RPMI7951 (cell line): Measurements from ENCODE around the gene VSTM4. TPM values are rescaled to one million over a fixed set of nuclear protein-coding genes. Genes with fewer than 3 reads are reported as not detected.
A peak's percentile ranks its signal among the peaks of the same experiment; 100 is the strongest.

Experiments
- DNase-seq: peaks from one replicate; pipeline ENCODE4 v3.0.0-alpha.2; 2012; ENCODE audit warnings: low read depth
- total RNA-seq: library from RNA; depleted of rRNA; stranded (reverse); fragments of >200 nt; shearing (Covaris generic); gene quantifications from 2 replicates; pipeline ENCODE4 v1.2.3, GENCODE V29; 2014

VSTM4 gene
- total RNA-seq, 1 experiment from 2014 or later = 0.12 TPM

DNA sequence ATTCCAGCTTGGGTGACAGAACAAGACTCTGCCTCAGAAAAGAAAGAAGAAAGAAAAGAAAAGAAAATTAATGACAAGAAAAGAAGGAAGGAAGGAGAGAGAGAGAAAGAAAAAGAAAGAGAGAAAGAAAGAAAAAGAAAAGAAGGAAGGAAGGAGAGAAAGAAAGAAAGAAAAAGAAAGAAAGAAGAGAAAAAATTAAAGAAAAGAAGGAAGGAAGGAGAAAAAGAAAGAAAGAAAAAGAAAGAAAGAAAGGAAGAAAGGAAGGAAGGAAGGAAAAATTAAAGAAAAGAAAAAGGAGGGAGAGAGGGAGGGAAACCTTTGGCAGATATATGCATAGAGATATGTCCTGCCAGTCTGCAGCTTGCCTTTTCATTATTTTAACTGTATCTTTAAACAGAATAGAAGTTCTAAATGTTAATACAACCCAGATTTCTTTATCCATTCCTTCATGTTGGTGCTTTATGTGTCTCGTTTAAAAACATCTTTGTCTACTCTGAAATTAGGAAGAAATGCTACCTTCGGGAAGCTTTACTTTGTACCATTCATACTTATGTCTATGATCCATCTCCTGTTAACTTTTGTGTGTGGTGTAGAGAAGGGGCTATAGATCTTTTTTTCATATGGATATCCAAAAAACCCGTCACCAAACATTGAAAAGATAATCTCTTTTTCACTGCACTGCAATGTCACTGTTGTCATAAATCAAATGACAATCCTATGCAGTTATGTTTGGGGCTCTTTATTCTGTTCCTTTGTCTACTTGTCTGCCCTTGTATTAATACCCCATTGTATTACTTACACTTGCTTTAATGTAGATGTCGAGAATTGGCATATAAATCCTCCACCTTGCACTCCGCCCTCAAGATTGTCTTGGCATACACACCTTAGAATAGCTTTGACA, 70.8 kb downstream of the VSTM4 start:
- DNase-seq = no peak

DNA sequence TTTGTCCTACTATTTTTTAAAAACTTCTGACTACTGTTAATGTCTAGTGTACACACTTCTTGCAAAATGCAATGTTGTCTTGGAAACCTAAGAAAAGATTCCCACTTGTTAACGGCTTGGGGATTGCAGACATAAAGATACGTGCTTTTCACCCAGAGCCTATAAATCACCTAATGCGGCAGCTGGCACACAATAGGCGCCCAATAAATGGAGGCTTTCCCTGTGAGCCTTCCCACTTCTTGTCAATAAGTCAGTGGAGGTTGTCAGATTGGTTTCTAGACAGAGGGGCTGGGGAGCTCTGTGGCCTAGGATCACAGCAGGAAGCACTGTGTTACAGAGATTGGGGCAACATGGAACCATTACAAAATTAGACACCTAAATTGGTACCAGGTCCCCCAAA, 74.7 kb downstream of the VSTM4 start:
- no peak for DNase-seq

DNA sequence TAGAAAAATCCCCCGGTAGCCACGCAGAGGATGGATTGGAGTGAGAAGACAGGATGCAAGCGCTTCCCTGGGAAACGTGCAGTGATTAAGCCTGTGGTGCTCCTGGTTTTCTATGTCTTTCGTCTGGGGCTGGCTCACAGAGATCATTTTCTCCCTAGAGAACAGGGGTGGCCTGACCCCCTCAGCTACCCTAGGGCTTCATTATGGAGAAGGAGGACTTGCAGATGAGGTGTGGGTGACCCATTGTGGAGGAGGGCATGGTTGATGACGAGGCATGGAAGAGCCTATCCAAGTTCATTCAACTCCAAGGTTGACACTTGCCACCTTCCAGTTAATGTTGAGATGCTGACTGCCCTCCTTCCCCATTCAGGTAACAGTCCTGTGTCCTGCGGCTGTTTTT, 75.9 kb downstream of the VSTM4 start:
- DNase-seq = no peak

DNA sequence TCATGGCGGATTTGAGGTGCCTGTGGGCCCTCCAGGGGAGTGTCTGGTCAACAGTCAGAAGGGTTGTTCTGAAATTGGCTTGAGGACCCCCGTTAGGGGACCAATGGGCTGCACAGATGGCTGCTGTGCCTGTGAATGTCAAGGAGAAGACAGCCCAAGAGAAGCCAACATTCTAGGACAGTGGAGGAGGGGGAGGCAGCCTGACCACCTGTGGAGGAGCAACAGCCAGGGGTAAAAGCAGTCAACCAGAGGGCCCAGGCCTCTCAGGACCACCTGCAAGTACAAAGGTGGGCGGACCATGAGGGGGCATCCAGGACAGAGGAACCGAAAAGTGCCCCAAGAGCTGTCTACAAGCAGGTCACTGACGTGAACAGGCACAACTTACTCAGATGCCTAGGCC, 76.6 kb downstream of the VSTM4 start:
- no peak for DNase-seq

DNA sequence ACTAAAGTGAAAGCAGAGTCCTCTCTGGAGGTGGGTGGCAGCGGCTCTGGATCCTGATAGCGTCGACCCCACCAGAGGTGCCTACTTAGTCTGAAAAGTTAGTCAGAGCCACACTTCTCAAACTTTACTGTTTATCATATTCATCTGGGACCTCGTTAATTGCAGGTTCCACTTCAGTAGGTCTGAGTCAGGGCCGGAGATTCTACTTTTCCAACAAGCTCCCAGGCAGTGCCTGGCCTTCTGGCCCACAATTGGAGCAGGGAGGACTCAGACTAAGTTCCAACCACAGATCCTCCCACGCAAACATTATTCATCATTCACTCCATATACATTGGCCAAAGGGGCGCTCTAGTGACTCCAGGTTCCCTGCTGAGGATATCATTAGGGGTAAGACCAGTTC, 78.1 kb downstream of the VSTM4 start:
- peak; percentile 74 for DNase-seq

DNA sequence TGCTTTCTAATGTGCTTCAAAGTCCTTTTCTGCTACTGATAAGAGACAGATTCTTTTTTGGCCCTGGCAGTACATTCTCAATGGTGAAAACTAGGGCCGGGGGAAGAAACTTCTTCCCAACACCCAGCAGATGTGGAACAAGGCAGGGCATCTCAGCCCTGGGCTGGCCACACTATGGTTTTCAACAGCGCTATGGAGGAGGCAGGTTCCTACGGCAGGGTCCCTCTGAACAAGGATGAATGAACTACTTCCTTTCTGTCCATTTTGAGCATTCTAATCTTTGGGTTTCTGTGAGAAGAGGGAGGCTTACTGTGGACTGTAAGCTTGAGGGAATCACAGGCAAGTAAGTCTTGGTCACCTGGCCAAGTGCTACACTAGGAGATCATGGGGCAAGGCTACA, 78.7 kb downstream of the VSTM4 start:
- DNase-seq = no peak

DNA sequence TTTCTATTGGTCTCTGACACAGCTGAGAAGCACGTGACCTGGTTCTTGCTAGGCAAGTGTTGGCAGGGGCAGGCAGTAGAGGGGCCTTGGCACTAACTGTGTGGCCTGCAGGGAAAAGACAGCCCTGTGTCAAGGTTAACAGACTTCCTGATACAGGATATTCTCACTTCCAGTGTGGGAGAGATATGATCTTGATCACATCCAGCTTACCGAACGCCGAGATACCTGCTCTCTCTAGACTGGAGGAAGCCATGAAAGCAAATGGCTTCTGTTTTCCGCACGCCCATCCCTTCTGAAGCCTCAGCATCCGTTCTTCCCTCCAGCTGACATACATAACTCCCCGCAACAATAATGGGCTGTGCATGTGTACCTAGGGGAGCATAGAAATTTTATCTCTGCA, 79.4 kb downstream of the VSTM4 start:
- DNase-seq = no peak

DNA sequence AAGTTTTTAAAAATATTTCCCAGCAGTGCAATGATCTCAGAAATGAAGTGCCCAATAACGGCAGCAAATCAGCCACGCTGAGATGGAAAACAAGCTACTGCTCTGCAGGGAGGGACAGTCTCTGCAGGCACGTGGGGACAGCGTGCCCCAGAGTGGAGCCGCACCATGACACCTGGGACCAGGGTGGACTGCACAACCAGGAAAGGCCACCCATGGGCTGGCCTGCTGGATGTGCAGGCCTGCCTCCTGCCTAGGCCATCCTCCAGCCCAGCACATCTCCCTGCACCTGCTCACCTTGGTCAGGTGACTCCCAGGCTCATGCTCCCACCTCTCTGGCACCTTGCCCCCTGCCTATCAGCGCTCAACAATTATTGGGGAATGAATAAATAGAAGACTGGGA, 80.4 kb downstream of the VSTM4 start:
- DNase-seq = no peak

DNA sequence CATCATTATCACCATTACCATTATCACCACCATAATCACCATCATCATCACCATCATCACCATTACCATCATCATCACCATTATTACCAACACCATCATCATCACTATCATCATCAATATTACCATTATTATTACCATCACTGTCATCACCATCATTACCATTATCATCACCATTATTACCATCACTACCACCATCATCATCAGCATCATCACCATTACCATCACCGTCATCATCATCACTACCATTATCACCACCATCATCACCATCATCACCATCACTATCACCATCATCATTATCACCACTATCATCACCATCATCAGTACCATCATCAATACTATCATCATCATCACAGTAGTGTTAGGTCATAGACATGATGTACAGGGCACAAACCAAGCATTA, 81.4 kb downstream of the VSTM4 start:
- DNase-seq = no peak

DNA sequence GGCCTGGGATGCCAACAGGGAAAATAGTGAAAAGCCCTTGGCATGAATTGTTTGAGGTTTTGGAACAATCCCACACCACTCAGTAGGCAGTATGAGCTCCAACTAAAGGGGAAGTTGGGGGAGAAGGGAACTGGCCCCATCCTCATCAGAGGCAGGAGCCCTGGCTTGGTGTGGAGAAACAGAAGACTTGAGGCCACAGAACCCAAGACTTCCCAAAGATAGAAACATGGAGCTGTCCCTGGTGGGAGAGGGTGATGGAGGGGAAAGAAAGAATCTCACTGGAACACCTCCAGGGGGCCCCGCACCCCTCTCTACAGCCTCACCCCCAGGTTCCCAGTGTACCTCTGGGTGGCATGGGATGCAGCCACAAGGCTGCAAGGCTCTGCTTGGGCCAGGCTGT, 85.7 kb downstream of the VSTM4 start:
- no peak for DNase-seq

DNA sequence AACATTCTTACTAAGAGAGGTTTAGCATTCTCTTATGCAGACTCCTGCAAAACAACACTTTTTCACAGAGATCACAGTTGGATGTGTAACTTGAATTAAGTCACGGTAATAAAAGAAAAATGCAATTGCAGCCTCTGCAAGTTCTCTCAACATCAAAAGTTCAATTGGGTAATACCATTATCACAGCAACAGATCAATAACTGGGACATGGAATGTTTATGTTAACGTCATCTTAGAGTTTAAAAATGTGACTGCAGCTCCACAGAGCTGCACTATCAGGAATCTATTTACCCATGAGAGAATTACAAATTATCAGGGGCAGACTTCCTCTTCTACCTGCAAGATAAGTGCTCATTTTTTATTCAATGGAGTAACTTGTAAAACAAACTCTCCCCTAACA, 86.7 kb downstream of the VSTM4 start:
- no peak for DNase-seq

DNA sequence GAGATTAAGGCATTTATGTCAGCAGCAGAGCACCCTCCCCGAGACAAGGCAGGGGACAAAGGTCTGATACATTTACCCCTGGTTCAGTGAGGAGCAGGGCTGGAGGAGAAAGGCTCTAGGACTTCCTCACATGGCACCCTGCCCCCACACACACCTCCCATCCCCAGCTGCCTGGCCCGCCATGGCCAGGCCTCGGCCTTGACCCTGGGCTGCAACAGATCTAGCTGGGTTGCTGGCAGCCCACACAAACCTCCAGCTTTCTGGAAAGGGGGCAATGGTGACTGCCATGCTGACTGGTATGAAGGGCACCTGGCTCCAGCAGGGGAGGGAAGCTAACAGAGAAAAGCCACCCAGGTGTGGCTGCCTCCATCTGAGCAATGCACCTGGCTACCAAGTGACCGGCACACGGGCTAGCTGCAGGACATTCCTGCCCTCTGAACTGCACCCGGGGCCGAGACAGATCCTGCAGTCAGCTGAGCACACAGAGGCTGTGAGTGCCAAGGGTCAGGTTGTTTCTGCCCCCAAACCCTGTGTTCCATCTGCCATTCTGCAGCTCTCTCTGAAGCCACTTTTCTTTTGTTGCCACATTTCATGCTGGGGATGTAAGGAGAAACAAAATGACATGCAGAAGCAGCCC, 89.9 kb downstream of the VSTM4 start:
- no peak for DNase-seq

DNA sequence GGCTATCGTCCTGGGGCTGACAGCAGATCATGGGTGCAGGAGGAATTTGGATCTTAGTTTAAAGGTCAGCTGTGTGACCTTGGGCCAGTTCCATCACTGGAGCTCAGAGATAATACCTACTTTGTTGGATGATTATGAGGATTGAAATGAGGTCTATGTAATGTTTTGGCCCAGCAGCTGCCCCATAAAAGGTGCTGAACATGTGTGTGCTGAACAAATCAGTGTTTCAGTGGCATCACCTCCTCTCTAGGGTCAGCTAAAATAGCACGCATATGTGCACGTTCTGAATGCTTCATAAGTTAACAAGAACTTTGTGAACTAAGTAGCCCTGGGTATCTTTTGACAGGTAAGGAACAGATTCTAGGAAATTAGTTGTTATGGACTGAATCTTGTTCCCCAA, 90.8 kb downstream of the VSTM4 start:
- no peak for DNase-seq

DNA sequence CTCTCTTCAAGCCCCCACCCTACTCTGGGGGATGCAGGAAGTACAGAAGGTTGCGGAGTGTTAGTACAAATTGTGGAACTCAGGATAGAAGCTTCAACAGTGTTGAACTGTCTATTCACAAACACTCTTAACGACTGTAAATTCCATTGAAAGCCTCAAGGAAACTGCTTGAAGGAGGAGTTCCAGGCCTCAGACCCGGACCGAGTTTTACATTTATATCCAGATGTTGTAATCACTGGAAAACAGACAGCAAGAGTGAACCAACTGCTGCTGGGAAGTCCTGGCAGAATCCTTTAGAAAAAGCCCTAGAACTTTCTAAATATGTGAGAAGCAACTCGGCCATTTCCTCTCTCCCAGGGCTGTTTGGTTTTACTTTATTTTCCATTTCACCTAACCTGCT, 91.6 kb downstream of the VSTM4 start:
- no peak for DNase-seq

DNA sequence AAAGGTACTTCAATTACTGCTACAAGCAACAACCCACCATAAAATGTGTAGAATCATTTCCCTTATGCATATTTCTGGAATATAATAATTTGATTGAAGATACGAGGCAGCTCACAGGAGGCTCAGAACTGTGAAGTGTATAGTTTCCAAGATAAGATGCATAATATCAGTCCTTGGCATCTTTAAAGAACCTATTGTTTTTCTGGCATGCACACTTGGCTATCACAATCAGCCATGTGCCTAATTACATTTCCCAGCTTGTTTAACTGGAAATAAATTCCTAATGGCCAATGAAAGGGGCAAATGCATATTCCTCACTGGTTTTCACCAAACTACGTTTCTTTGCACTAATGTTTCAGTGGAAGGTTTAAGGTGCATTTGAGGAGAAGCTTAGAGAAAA, 92.3 kb downstream of the VSTM4 start:
- no peak for DNase-seq

DNA sequence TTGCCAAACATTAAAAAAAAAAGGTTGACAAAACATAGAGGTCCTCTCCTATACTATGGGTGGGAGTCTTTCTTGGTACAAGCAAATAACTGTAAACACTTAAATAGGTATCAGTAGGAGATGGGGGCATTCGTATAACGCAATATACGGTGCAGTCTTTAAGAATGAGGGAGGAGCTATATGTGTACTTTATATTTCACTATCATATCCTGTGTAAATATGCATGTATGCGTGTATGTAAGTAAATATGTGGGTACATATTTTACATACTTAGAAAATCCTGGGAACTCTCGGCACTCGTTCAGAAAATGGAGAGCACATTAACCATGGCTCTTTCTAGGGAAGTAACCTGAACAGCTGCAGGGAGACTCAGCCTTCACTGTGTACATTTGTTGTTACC, 93.6 kb downstream of the VSTM4 start:
- DNase-seq = no peak

DNA sequence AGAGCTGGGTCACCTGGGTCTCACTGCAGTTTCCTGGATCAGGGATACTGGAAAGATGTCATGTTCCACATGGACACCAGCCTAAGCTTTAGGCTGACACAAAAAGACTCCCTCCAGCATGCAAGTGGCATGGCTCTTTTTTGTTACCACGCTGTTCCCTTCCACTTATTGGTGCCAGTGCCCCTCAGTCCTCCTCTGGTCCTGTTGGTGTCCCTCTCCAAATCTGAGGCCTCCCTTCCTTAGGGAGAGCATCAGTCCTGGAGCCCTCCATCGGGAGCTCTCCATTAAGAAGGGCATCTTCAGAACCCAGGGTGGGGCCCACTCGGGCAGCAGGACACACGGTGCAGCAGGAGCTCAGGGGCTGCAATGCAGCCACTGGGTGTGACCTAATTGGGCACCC, 99.6 kb downstream of the VSTM4 start:
- no peak for DNase-seq

DNA sequence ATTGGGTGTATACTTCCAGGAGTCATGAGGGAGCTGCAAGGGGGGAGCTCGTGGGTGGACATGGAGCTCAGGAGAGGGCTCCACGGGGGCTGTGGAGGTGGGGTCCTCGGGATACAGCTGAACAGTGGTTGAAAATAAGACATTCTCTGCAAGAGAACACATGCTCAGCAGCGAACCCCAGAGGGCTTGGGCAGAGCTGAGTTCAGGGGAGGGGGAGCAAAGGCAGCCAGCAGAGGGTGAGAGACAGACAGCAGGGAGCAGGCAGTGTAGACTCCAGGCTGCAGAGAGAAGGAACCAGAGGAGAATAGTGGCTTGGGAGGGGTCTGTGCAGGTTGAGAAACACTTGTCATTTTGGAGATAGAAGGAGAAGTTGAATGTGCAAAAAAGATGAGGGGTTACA, 102.7 kb downstream of the VSTM4 start:
- no peak for DNase-seq

DNA sequence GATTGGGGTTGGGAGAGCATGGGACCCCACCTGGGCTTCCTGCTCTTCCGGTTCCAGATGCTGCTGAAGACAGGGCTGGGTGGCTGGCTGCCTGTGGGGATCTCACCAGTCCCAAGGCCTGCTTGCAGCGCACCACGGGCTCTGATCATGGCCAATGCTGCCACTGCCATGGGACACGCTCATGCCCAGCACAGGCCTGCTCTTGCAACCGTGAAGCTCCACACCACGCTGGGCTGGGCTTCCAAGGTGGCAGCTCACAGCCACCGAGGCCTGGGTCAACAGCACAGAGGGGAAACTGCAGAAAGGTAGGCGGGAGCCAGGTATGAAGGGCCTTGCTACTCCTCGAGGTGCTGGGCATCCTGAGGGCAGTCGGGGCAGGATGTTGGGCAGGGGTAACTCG, 103.6 kb downstream of the VSTM4 start:
- no peak for DNase-seq

DNA sequence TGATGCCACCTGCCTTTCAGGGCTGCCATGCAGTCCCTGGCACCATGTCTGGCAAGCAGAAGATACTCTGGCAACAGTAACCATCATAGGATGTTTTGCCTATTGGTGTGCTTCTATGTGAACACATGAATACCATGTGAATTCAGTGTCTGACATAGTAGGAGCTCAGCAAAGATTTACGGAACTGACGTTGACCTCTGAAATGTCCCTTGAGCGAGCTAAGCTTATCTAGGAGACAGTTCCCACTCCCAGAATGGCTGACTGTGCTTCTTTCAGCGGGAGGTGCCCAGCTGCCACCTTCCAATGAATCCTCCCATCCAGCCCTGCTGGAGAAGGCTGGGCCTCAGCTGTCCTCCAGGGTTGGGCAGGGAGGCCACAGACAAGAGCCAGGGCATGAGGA, 104.5 kb downstream of the VSTM4 start:
- DNase-seq = no peak

DNA sequence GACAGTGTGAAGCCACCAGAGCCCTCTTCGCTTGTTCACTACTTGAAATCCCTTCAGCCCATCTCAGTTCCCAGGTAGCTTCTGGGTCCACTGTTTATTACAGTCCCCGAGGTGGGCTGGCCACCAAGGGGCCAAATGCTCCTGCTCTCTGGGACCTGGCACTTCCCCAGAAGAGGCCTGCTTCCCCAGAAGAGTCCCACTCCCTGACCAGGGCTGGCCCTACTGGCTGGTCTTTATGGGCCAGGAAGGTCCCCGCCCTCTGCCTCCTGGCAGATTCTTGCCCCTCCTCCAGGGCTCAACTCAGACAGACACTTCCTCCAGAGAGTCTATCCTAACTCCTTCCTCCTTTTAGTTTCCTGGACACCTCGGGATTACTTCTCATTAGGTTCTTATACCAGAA, 105.0 kb downstream of the VSTM4 start:
- no peak for DNase-seq

DNA sequence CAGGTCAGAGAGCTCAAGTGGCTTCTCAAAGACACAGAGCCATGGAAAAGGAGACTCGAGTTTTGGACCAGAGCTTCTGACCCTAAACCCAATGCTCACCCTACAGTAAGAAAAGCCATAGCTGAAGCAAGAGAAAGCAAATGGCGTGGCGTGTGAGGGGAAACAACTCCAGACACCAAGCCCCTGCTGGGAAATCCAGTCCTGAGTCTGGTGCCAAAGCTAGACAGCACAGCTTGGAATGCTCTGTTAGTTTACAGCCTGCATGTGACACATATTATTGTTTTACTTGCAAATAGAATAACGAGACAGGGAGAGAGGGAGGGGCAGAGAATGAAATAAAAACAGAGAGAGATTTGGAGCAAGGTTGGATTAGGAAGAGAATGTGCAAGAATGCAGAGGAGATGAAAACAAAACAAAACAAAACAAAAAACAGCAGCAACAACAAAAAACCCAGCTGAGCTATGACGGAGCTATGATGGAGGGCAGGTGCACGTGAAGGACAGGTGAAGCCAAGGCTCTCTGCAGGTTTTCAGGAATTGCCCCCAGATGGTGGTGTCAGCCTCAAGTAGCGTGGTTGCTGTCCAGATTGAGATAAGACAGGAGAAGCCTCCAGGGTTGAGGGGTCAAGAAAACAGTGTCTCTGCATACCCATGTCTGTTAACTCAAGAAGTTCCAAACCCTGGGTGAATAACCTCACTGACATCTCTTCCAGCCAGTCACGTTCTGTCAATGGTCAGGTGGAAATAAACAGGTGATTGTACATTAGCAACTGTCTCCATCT, 105.9 kb downstream of the VSTM4 start:
- DNase-seq = no peak
